Measurements from ENCODE around the gene ALCAM.

Gene ALCAM

GRCh38 chr3:105512061-105512460, 145.4 kb downstream of the ALCAM start:
- TF ChIP-seq POLR2AphosphoS5 (IDR thresholded peaks at IDR 0.05; ENCODE audit: low read depth, low read length) (no peak), SIN3A (IDR thresholded peaks at IDR 0.05; ENCODE audit: borderline replicate concordance, insufficient read depth, low read length) (no peak), REST (IDR thresholded peaks at IDR 0.05; ENCODE audit: insufficient read depth in 1 of 2, low read depth in 2 of 2, low read length in 2 of 2) (no peak), TAF1 (IDR thresholded peaks at IDR 0.05; ENCODE audit: borderline replicate concordance, insufficient read depth, low read length) (no peak), FOXP2 (optimal IDR thresholded peaks at IDR 0.05; ENCODE audit: borderline replicate concordance, extremely low read depth, extremely low read length, insufficient read depth) (no peak)

GRCh38 chr3:105513042-105513441, 146.3 kb downstream of the ALCAM start:
- TF ChIP-seq FOXP2 (optimal IDR thresholded peaks at IDR 0.05; ENCODE audit: borderline replicate concordance, extremely low read depth, extremely low read length, insufficient read depth) (no peak), REST (IDR thresholded peaks at IDR 0.05; ENCODE audit: insufficient read depth in 1 of 2, low read depth in 2 of 2, low read length in 2 of 2) (no peak), TAF1 (IDR thresholded peaks at IDR 0.05; ENCODE audit: borderline replicate concordance, insufficient read depth, low read length) (no peak), SIN3A (IDR thresholded peaks at IDR 0.05; ENCODE audit: borderline replicate concordance, insufficient read depth, low read length) (no peak), POLR2AphosphoS5 (IDR thresholded peaks at IDR 0.05; ENCODE audit: low read depth, low read length) (no peak)

- TF ChIP-seq FOXP2 (optimal IDR thresholded peaks at IDR 0.05; ENCODE audit: borderline replicate concordance, extremely low read depth, extremely low read length, insufficient read depth), result no peak
- TF ChIP-seq REST (IDR thresholded peaks at IDR 0.05; ENCODE audit: insufficient read depth in 1 of 2, low read depth in 2 of 2, low read length in 2 of 2), result no peak
- TF ChIP-seq TAF1 (IDR thresholded peaks at IDR 0.05; ENCODE audit: borderline replicate concordance, insufficient read depth, low read length), result no peak
- TF ChIP-seq POLR2AphosphoS5 (IDR thresholded peaks at IDR 0.05; ENCODE audit: low read depth, low read length), result no peak
- no peak for TF ChIP-seq SIN3A (IDR thresholded peaks at IDR 0.05; ENCODE audit: borderline replicate concordance, insufficient read depth, low read length)
Measured at GRCh38 chr3:105513886-105514285, 147.2 kb downstream of the ALCAM start.

GRCh38 chr3:105515372-105515771, 148.7 kb downstream of the ALCAM start:
- no peak for TF ChIP-seq SIN3A (IDR thresholded peaks at IDR 0.05; ENCODE audit: borderline replicate concordance, insufficient read depth, low read length)
- no peak for TF ChIP-seq FOXP2 (optimal IDR thresholded peaks at IDR 0.05; ENCODE audit: borderline replicate concordance, extremely low read depth, extremely low read length, insufficient read depth)
- TF ChIP-seq REST (IDR thresholded peaks at IDR 0.05; ENCODE audit: insufficient read depth in 1 of 2, low read depth in 2 of 2, low read length in 2 of 2), result no peak
- TF ChIP-seq POLR2AphosphoS5 (IDR thresholded peaks at IDR 0.05; ENCODE audit: low read depth, low read length), result no peak
- no peak for TF ChIP-seq TAF1 (IDR thresholded peaks at IDR 0.05; ENCODE audit: borderline replicate concordance, insufficient read depth, low read length)

GRCh38 chr3:105516972-105517371, 150.3 kb downstream of the ALCAM start:
- TF ChIP-seq REST (IDR thresholded peaks at IDR 0.05; ENCODE audit: insufficient read depth in 1 of 2, low read depth in 2 of 2, low read length in 2 of 2), result no peak
- no peak for TF ChIP-seq POLR2AphosphoS5 (IDR thresholded peaks at IDR 0.05; ENCODE audit: low read depth, low read length)
- no peak for TF ChIP-seq TAF1 (IDR thresholded peaks at IDR 0.05; ENCODE audit: borderline replicate concordance, insufficient read depth, low read length)
